ENCODE results near the gene DCBLD1. TPM values are rescaled to one million over a fixed set of nuclear protein-coding genes. Genes with fewer than 3 reads are reported as not detected.
A peak's percentile ranks its signal among the peaks of the same experiment; 100 is the strongest.

DCBLD1 gene
- total RNA-seq, 1 donor = 27.4 TPM

DNA sequence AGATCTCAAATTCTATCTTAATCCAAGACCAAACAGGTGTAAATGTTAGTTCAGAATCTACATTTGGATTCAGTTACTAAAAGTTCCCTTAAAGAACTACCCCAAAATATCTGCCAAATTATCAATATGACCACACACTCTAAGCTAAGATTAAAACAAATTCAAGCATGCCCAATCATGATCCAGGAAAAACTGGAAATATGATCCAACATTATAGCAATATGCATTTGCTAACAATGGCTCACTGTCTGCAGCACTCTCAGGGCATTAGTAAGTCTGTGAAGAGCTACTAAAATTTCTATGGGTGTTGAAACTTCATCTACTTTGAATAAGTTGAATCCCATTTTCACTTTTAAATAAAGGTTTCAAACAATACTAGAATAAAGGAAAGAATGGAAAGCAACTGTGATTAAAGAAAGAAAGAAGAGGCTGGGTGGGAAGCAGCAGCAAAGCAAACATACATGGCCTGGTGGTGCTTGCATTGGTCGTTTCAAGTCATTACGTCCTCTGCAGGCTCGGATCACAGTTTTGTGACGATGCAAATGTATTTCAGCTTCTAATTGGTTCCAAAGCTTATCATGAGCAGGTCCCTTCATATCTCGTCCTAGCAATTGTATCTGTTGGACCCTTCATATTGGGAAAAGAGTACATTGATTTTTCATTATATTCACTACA lies 90.7 kb downstream of the DCBLD1 start:
- TF ChIP-seq, protein P1, sequence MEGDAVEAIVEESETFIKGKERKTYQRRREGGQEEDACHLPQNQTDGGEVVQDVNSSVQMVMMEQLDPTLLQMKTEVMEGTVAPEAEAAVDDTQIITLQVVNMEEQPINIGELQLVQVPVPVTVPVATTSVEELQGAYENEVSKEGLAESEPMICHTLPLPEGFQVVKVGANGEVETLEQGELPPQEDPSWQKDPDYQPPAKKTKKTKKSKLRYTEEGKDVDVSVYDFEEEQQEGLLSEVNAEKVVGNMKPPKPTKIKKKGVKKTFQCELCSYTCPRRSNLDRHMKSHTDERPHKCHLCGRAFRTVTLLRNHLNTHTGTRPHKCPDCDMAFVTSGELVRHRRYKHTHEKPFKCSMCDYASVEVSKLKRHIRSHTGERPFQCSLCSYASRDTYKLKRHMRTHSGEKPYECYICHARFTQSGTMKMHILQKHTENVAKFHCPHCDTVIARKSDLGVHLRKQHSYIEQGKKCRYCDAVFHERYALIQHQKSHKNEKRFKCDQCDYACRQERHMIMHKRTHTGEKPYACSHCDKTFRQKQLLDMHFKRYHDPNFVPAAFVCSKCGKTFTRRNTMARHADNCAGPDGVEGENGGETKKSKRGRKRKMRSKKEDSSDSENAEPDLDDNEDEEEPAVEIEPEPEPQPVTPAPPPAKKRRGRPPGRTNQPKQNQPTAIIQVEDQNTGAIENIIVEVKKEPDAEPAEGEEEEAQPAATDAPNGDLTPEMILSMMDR (IDR thresholded peaks at IDR 0.05; ENCODE audit: insufficient read depth, low read length) = no peak
- no peak overlapping the region for H3K4me3 ChIP-seq (ENCODE audit: low read depth, low read length)
- no peak for DNase-seq (ENCODE audit: low read depth)

DNA sequence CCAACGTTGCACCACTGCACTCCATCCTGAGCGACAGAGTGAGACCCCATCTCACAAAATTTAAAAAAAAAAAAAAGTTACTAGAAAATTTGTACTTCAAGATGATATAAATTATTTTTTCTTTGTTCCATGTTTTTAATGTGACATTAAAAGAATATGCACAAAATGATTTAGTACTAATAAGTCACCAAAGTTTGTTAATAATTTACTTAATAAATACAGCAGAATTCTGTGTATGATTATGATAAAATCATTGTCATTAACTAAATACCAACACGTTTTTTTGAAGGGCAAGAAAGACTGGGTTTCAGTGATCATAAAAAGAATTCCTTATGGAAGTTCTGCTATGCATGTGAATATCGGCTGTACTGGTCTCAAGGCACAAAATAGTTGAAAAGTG lies 91.7 kb downstream of the DCBLD1 start:
- TF ChIP-seq, protein P1 (IDR thresholded peaks at IDR 0.05; ENCODE audit: insufficient read depth, low read length) = no peak
- DNase-seq (ENCODE audit: low read depth) = no peak
- no peak overlapping the region for H3K4me3 ChIP-seq (ENCODE audit: low read depth, low read length)

DNA sequence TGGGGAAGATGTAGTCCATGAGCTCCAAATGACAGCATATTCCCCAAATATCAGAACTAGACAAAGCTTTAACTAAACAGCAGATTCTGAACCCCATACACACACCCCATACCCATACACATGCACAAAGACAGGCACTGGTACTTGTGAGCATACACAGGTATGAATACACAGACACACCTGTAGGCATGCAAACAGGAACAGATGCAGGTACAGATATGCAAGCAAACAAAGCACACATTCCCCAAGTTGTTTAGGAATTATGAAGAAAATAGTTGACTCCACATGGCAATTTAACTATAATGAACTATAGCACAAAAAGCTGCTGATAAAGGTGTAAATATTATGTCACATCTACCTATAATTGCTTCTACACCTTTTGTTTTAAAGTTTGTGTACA lies 103.2 kb downstream of the DCBLD1 start:
- TF ChIP-seq, protein P1 (IDR thresholded peaks at IDR 0.05; ENCODE audit: insufficient read depth, low read length) = no peak
- no peak for DNase-seq (ENCODE audit: low read depth)
- no peak overlapping the region for H3K4me3 ChIP-seq (ENCODE audit: low read depth, low read length)

DNA sequence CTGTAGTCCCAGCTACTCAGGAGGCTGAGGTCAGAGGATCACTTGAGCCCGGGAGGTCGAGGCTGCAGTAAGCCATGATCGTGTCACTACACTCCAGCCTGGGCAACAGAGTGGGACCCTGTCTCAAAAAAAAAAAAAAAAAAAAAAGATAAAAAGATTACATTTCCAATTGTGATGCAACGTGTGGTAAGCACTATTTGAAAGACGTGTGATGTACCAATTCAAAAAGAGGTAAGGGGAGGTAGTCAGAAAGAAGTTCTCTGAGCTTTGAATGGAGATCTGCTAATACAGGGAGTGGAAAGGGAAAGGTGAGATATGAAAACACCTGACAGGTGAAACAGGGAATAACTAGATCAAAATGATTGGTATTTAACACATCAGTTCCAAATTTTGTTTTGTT lies 108.0 kb downstream of the DCBLD1 start:
- no peak overlapping the region for H3K4me3 ChIP-seq (ENCODE audit: low read depth, low read length)
- DNase-seq (ENCODE audit: low read depth) = no peak
- TF ChIP-seq, protein P1 (IDR thresholded peaks at IDR 0.05; ENCODE audit: insufficient read depth, low read length) = no peak

DNA sequence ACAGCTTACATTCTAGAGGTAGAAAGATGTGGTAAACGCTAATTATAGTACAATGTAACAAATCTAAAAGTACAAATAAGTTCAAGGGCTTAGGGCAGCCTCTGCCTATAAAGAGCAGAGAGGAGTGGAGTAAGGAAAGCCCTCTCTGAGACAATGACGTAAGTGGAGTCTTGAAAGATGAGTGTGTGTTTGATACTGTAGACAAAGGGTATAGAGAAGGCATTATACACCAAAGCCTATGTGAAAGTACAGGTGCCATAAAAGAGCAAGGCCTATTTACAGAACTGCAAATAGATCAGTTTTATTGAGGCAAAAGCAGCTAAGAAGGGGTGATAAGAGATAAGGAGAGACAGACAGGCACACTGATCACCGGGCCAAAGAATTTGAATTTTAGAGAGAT lies 108.9 kb downstream of the DCBLD1 start:
- peak; percentile 2 for DNase-seq (ENCODE audit: low read depth)
- no peak overlapping the region for H3K4me3 ChIP-seq (ENCODE audit: low read depth, low read length)
- TF ChIP-seq, protein P1 (IDR thresholded peaks at IDR 0.05; ENCODE audit: insufficient read depth, low read length) = no peak

DNA sequence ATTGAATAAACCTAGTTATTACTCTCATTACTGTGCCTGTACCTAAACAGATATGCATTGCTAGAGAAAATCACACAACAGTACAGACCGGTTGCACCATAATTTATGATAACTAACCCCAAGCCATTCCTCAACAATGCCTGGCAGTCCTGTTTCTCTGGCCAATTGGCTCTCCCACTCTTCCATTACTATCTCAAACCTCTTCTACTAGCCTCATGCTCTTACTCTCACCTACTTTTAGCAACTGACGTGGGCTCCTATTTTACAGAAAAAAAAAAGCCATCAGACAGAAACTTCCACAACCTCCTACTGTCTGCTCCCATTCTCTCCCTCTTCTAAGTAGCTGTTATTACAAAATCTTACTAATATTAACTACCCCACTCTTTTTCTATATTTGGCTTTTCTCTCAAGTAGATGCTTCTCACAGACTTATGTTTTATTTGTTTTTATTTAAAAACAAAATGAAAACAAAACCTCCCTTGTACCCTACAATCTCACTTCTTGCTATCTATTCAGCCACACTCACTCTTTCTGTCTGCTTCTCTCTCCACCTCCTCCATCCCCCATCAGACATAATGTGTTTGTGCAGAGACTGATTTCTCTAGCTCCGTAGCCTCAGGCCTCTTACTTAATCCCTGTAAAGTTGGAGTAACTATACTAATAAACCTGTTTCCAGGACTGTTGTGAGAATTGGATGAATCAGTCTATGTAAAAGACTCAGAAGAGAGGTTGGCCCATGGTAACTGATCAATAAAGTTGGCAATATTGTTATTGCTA lies 110.7 kb downstream of the DCBLD1 start:
- no peak overlapping the region for H3K4me3 ChIP-seq (ENCODE audit: low read depth, low read length)
- TF ChIP-seq, protein P1 (IDR thresholded peaks at IDR 0.05; ENCODE audit: insufficient read depth, low read length) = no peak
- no peak for DNase-seq (ENCODE audit: low read depth)
